GM18519 (cell line): ENCODE measurements around the gene NCMAP.
"Not testable (repeated sequence)": the region's sequence is repeated elsewhere in the genome, so short reads cannot be mapped to it uniquely, and the experiment has no call there.

Experiments
- ATAC-seq: cut with Tn5 transposase; IDR thresholded peaks from one replicate; pipeline ENCODE4 v1.9.1; 2021; ENCODE audit warnings: mild to moderate bottlenecking, moderate library complexity; ENCODE audit not compliant: unreplicated experiment, low FRiP score

NCMAP gene

DNA sequence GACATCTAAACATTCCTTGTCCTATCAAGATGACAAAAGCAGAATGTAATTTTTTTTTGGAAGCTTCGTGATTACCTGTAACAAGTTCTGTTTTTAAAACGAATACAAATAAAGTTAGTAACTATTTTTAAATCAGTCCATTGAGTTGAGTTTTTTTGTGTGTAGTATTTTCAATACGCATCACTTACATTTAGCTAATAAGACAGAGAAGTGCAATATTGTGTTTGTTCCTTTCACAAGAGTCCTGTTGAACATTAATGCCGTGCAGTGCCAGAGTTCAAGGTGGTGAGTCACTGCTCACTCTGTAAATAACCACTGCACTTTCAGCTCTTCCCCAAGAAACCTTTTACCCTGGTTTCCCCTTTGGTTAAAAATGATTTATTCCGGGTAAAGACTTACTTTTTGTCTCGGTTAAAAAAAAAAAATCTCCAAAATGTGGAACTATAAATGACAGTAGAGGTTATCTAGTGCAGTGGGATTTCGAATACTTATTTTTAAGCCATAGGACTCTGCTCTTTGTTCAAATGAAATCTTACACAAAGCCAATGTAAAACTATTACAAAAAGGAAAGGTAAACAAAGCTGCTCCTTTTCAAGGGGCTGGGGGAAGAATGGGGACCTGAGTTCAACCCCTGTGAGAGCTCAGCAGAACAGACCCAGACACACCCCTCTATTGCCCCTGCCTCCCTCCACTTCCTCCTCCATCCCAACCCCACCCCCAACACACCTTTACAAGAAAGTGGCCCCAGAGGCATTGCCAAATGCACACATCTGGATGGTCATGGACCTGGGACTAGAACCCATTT lies 14.8 kb upstream of the NCMAP start:
- no peak for ATAC-seq

DNA sequence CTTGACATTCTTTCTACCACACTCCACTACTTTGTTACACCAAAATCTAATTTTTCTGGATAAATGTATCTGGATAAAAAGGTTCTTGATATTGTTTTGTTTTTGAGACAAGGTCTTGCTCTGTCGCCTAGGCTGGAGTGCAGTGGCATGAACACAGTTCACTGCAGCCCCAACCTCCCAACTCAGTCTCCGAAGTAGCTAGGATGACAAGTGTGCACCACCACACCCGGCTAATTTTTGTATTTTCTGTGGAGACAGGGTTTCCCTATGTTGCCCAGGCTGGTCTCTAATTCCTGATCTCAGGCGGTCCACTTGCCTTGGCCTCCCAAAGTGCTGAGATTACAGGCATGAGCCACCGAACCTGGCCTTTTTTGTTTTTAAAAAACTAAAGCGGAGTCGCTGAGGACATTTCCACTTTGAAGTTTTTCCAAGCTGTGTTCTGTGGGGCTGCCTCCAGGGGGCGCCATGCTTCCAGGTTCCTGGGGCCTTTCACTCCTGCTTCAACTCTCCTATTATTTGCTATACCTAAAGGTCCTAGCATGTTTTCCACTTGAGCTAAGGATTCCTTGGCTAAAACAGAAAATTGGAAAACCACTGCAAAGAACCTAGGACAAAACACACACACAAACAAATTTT lies 14.1 kb upstream of the NCMAP start:
- ATAC-seq, result no peak

DNA sequence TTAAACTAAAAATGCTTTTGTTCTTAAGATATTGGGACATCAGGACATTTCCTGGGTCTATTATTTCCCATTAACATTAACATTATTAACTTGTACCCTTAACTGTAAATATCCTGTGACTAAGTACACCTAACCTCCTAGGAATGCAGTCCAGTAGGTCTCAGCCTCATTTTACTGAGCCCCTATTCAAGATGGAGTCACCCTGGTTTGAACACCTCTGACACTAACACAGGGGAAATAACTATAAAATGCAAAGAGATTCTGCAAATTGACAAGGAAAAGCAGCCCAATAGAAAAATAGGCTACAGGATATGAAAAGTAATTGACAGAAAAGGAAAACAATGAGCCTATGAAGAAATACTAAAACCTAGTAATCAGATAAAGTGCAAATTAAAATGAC lies 11.6 kb upstream of the NCMAP start:
- ATAC-seq, result no peak

DNA sequence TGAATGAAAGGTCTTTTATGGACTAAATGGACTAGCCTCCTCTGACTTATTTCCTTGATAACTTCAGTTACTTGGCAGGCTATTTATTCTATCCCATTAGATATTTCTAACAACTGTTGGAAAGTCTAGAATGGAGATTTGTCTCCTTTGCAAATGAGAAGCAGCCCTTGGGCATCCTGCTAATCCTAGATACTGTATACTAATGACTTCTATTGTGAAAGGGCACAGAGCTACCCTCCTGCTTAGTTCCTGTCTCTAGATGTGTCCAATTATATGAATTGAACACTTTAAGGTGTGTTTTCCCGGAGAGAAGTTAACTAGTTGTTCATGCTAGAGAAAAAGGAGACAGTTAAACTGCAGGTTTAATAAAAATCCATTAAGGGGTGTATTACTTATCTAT lies 10.2 kb upstream of the NCMAP start:
- ATAC-seq, result no peak

DNA sequence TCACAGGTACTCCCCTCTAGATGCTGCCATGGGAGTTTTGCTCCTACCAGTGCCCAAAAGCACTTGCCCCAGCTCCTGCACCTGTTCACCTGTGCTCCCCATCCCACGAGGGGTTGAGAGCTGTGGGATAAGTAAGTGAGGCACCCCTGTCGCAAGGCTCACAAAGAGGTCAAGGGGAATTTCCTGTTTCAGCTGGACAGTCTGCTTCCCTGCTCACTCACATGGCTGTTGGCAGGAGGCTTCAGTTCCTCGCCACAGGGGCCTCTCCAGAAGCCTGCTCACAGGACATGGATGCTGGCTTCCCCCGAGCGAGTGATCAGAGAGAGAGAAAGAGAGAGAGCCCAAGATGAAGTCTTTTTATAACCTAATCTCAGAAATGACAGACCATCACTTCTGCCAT lies 8.7 kb upstream of the NCMAP start:
- ATAC-seq, result no peak

DNA sequence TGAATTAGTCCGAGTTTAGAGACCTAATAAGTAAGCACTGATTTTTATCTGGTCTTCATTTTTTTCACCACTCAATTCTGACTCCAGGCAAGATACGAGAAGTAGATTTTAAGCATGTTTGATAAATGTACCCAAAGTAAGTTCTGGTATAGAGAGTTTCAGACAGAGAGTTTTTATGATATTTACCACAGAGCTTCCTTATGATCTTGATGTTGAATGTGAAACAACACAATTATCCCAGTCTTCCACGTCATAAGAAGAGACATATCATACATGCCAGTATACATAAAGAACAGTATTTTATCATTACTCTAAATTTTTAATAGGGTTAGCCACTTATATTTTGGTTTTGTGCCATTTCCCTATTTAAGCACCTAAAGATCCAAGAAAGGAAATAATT lies 7.8 kb upstream of the NCMAP start:
- ATAC-seq, result no peak

DNA sequence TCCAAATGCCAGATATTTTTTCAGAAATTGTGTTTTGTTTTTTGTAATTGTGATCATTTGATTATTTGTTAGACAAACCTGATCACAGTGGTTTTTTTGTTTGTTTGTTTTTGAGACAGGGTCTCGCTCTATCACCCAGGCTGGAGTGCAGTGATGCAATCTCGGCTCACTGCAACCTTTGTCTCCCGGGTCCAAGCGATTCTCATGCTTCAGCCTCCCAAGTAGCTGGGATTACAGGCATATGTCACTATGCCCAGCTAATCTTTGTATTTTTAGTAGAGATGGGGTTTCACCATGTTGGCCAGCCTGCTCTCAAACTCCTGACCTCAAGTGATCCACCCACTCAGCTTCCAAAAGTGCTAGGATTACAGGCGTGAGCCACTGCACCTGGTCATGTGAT lies 6.7 kb upstream of the NCMAP start:
- not testable (repeated sequence) for ATAC-seq

DNA sequence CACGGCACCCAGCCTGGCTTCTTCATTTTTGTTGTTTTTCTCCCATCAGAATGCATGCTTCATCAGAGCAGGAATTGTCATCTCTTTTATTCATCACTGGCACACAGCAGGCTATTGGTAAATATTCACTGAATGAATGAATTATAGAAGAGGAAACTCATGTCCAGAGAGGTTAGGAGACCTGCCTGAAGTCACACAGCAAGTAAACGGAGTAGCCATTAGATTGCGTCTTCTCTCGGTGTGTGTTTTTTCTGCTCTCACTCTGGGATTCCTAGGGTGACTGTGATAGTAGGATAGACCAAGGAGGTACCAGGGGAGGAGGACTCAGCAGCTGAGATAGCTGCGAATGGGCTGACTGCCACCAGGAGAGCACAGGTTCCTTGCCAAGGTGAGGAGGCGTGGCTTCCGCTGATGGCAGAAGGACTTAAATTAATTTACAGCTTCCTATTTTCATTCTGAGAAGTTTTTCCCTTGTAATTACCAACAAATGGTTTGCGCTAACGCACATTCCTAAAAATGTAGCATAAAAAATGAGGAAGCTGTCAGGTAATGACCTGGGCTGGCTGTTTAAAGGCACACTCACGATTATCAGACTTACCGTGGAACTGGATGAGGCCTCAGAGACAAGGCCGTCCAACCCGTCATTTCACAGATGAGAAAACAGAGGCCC lies 4.5 kb upstream of the NCMAP start:
- no peak for ATAC-seq

DNA sequence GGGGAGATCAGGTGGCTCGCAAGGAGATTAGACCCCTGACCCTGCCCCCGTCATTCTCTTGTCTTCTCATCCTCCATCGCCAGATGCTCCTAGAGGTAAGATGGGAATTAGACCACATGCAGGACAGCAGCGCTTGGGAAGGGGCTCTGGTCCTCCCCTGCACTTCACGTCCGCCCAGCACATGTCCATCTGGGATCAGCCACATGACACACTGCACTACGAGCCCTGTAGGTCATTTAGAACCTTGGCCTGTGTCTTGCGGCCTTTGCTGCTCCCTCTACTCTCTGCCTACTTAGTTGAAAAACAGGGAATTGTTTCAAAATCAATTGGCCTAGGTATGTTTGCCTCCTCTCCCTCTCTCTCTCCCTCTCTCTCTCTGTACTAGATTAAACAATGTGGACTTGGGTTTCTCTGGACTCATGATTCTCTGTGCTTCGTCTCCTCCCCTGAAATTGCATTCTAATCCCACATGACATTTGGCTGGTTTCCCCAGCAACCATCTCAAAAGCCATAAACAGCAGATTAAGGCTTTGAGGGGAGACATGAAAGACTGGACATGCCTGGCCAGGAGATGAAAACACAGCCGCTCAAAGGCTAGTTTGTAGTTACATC lies 3.8 kb upstream of the NCMAP start:
- ATAC-seq, result no peak

DNA sequence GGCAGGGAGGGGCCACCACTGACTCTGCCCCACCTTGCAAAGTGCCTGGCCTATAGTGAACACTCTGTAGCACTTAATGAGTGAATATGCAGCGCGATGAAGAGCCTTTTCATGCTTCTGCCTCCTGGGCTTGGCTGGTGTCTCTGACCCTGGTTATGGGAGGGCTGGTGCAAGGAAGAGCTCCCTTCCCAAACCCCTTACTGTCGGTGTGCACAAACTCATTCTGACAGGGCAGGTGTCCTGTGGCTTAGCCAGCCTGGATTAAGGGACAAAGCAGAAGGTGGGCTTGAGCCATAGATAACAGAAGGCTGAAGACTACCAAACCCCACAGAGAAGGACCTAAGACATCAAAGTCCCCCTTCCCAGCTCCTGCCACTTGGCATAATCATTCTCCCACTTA lies 2.0 kb upstream of the NCMAP start:
- no peak for ATAC-seq

DNA sequence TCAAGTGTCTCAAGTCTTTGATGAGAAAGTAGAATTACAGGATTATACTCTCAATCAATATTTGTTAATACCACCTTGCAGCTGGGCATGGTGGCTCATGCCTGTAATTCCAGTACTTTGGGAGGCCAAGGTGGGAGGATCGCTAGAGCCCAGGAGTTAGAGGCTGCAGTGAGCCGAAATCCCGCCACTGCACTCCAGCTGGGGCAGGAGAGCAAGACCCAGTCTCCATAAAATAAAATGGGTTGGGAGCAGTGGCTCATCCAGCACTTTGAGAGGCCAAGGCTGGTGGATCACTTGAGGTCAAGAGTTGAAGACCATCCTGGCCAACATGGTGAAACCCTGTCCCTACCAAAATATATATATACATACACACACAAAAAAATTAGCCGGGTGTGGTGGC lies 1.2 kb upstream of the NCMAP start:
- ATAC-seq, result no peak

DNA sequence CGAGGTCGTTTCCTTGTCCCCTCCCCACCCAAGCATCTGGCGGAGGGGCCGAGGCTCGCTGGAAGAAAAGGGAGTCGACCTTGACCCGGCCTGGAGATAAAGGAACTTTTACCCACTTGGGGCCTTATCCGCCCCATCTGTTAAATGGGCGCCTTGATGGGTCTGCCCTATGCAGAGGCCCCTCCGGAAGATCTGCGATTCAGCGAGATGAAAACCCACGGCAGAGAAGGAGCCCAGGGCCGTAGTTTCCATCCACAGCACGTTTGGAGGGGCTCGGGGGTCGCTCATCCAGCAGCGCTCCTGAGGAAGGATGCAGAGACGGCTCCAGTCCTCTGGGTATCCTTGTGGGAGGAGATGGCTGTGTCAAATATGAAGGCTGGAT lies 518 bp downstream of the NCMAP start:
- no peak for ATAC-seq

DNA sequence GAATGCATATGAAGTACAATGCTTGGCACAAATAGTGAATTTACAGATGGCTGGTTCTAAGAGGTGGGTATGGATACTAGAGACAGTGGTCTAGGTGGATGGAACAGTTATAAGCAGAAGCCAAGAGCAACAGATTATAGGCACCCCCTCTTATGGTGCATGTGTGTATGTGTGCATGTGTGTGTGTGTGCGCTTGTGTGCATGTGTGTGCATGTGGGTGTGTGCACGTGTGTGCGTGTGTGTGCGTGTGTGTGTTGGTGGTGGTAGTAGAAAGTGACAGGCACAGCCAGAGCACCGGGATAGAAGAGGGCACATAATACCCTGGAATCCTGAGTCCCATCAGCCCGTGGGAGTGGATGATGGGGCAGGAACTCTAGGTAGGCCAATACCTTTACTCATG lies 1.3 kb downstream of the NCMAP start:
- no peak for ATAC-seq

DNA sequence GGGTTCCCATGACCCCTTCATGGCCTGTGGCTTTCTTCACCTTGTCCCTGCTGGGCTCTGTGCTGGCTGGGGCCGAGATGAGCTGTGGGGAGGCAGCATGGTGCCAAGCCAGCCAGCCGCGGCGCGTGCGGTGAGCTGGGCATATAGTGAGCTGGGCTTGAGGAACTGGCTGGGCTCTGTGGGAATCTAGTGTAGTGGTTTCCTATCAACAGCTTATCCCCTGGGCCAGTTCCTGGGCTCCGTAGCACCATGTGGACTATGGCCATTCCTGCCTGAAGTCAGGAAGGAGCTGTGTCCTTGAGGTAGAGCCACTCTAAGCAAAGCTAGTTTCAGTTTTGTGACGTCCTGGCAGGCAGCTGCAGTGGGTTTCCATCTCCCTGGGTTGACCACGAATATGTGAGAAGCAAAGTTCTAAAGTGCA lies 1.8 kb downstream of the NCMAP start:
- ATAC-seq, result no peak

DNA sequence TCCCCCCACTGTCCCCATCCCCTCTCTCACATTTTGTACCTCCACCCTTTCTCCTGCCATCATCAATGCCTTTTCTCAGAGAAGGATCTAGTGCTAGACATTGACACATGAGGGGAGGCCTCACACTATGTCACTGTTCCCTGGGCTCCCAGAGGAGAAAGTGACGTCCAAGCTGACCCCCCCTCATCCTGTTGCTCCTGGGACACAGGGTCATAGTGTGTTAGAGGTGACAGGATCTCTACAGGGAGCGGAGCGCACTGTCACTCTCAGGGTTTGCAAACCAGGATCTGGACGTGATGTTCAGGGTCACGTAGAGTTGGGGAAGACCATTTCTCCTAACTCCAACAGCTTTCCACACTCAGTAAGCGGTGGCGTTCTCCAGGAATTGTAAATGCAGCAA lies 2.6 kb downstream of the NCMAP start:
- ATAC-seq, result no peak

DNA sequence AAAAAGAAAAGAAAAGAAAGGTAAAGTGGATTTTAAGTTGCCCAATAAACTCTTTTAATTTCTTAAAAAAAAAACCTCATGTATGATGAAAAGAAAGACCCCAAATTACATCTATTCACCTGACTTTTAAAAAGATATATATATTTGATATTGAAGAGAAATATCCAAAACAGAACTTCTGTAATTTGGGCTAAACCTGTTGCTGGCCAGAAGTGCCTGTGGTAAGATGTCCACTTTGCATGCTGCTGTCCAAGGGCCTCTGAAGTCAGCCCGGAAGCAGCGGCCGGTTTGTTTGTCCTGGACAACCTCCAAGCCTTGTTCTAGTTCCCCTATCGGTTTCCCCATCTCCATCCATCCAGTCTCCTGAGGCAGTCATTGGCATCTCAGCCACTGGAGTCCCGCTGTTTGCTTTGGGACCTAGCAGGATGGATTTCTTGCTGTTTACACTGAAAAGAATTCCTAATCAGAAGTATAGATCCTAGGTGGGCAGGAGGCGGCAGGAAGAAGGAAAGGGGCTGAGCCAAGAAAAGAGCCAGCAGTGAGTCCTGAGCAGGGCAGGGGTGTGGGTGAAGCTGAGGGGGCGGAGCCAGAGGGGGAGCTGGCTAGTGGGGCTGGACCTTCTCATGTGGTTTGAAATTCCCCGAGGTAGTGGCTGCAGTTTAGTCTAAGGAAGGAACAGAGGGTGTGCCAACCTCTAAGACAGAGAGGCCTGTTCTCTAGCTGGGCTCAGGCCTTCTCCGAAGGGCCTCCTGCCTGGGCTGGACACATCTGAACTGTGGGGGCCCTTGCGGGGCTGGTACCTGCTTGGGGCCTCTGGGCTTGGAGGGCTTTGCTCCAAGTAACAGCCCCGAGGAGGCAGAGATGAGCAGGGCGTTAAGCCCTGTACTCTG lies 3.3 kb downstream of the NCMAP start:
- ATAC-seq, result no peak

DNA sequence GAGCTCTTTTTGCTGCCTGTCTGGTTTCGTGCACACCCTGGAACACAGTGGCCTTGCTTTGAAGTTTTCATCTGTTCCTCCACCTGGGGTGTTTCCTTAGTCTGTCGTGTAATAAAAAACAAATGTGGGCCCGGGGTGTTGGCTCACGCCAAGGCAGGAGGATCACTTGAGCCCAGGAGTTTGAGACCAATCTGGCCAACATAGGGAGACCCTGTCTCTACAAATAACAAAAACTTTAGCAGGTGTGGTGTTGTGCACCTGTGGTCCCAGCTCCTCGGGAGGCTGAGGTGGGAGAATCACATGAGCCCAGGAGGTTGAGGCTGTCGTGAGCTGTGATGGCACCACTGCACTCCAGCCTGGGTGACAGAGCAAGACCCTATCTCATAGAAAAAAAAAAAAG lies 4.5 kb downstream of the NCMAP start:
- ATAC-seq, result no peak

DNA sequence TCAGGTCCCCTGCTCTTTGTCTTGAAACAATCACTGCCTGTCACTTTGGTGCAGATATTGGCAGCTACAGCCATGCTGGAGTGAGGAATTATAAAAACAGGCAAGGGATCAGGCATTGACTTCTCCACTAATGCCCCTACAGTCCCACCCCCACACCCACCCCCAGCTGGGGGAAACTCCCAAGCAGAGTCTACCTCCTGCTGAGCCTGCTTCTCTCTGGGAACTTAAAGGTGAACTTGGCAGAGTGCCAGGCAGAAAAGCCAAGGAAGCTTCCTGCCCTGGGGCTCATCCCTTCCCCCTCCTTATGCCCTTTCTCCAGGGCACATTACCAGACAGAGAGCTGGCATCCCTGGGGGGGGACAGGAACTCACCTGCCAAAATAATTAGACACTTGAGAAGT lies 6.7 kb downstream of the NCMAP start:
- ATAC-seq, result no peak

DNA sequence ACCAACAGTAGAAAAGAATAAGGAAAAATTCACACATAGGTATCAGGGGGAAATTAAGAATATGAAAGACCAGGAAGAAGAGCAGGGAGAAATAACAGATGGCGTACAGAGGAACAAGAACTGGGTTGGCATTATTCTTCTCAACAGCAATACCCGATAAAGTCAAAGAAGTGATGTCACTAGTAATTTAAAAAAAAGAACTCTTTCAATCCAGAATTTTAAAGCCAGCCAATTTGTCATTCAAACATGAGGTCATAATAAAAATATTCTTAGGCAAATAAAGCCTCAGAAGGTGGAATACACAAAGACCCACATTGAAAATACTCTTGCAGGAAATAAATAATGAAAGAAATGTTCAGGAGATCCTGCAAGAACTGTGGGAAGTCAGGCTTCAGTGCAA lies 8.8 kb downstream of the NCMAP start:
- ATAC-seq, result no peak

DNA sequence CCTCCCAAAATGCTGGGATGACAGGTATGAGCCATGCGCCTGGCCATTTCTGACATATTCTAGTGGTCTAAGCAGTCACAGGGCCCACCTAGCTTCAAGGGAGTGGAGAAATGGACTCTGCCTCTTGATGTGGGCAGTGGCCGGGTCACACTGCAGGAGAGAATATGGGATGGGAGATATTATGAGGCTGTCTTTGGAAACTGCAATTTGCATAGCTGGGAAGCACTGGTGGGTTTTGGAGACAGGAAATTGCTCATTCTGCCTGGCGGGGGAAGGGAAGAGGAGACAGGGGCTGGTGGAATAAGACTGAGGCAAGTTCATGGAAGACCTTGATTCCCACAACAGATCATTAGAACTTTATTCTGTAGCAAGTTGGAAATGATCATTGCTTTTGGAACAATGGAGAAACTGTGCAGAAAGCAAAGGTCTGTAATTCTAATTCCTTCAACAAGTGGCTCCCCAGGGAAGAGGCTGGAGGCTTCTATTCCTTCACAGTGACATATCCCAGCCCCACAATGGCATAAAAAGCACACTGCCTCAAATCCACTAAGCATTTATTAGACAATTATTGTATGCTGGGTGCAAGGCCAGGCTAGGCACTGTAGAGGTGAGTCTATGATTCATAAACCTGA lies 10.5 kb downstream of the NCMAP start:
- ATAC-seq, result no peak
